ENCODE data around the gene HSPG2. TPM values are rescaled to one million over a fixed set of nuclear protein-coding genes. Genes with fewer than 3 reads are reported as not detected.
"Not testable (repeated sequence)": the region's sequence is repeated elsewhere in the genome, so short reads cannot be mapped to it uniquely, and the experiment has no call there.

HSPG2 gene
- 91.0 TPM for total RNA-seq

DNA sequence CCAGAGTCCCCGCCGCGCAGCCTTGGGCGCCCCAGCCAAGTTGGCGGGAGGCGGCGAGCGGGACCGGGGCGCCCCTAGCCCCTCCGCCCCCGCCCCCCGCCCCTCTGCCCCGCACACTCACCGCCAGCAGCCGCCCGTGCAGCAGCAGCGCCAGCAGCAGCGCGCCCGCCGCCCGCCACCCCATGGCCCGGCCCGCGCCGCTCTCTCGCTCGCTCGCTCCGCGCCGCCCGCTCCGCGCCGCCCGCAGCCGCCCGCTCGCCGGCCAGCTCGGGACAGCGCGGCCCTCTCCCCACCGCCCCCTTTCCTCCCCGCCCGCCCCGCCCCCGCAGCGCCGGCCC, at the start of gene HSPG2:
HSPG2 (minus strand) TSS at position 277 of the 338 bp plus-strand sequence; CDS start at position 184, 93 bp downstream.
- ATAC-seq, result no peak

DNA sequence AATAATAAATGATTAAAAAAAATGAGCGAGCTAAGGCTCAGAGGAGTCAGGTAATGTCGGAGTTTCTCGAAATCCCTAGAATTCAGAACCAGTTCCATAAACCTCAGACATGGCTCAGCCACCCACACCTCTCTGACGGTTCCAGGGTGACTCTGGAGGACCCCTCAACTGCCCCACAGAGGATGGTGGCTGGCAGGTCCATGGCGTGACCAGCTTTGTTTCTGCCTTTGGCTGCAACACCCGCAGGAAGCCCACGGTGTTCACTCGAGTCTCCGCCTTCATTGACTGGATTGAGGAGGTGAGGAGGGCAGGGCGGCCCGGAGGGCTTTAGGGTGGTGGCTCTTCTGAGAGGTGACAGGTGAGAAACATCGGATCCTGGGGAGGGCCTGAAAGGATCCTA, 49.3 kb upstream of the HSPG2 start:
- ATAC-seq, result not testable (repeated sequence)

DNA sequence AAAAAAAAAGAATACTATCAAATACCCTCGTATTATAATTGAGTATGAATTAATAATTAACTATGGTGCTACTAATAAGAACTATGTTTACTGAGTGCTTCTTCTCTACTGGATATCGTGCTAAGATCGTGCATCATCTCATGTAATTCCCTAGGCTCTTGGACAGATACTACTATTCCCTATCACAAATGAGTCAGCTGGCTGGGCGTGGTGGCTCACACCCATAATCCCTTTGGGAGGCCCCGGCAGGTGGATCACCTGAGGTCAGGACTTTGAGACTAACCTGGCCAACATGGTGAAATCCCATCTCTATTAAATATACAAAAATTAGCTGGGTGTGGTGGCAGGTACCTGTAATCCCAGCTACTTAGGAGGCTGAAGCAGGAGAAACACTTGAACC, 48.8 kb upstream of the HSPG2 start:
- ATAC-seq, result not testable (repeated sequence)

DNA sequence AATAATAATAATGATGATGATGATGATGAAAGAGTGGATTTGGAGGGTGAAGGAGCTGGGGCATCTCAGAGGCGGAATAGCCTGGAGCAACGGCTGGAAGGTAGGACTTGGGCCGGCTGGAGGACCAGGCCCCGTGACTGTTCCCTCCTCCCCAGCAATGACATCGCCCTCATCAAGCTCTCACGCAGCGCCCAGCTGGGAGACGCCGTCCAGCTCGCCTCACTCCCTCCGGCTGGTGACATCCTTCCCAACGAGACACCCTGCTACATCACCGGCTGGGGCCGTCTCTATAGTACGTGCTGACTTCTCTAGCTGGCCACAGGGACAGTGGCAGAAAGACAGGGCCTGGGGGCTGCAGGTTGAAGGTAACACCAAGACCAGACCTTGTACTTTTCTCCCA, 46.4 kb upstream of the HSPG2 start:
- not testable (repeated sequence) for ATAC-seq

DNA sequence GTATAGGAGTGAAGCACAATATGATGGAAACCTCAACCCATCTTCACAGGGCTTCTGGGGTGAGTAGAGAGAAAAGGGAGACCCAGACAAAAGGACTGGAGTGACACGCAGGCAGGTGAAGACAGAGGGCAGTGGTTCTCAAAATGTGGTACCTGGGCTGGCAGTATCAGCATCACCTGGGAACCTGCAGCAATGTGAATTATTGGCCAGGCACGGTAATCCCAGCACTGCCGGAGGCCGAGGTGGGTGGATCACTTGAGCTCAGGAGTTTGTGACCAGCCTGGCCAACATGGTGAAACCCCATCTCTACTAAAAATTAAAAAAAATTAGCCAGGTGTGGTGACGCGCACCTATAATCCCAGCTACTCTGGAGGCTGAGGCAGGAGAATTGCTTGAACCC, 45.0 kb upstream of the HSPG2 start:
- ATAC-seq, result not testable (repeated sequence)

DNA sequence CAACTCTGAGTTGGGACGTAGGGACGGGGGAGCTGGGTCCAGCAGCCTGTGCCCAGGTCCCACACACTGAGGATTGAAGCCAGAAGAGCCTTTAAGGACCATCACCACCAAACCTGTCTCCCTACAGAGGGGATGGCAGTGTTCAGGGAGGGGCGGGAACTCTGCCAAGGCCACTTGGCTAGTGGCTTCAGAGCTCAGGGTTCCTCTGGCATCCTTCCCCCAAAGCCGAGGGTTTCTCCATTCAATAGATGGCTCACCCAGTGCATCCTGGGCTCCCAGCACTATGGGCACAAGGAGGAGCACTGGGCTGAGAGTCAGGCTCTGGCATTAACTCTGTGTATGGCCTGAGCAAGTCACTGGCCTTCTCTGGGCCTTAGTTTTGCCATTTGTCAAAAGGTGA, 44.1 kb upstream of the HSPG2 start:
- ATAC-seq, result not testable (repeated sequence)

DNA sequence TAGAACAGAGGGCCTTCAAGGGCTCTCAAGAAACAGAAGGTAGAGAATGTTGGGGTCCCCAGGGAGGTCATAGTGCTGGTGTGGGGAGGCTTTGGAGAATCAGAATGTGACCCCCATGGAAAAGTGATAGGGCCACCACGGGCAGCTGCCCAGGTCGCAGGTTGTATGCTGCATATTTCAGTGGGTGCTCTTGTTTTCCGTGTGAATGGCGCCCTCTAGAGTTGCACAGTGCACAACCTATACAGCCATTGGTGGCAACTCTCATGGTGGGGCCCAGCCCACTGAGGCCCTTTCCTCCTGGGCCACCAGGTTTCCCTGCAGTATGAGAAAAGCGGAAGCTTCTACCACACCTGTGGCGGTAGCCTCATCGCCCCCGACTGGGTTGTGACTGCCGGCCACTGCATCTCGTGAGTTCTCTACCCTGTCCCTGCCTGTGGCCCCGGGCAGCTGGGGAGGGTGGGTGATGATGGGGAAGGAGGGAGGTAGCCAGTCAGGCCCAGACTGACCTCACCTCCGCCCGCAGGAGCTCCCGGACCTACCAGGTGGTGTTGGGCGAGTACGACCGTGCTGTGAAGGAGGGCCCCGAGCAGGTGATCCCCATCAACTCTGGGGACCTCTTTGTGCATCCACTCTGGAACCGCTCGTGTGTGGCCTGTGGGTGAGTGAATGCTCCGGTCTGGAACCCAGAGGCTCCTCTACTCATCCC, 43.6 kb upstream of the HSPG2 start:
- ATAC-seq, result peak; percentile 61

DNA sequence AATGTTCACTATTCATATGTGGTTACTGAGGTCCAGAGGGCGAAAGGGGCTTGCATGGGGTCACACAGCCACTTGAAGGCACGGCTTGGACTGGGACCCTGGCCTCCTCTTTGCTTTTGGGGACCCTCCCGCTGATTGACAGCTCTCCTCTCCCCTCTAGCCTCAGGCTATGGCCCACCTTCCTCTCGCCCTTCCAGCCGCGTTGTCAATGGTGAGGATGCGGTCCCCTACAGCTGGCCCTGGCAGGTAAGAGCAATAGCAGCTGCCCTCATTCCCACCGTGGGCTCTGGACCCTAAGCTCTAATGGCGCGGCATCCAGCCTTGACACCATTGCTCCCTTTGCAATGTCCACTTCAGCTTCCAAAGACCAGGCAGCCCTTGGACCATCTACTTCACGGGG, 41.1 kb upstream of the HSPG2 start:
- not testable (repeated sequence) for ATAC-seq

DNA sequence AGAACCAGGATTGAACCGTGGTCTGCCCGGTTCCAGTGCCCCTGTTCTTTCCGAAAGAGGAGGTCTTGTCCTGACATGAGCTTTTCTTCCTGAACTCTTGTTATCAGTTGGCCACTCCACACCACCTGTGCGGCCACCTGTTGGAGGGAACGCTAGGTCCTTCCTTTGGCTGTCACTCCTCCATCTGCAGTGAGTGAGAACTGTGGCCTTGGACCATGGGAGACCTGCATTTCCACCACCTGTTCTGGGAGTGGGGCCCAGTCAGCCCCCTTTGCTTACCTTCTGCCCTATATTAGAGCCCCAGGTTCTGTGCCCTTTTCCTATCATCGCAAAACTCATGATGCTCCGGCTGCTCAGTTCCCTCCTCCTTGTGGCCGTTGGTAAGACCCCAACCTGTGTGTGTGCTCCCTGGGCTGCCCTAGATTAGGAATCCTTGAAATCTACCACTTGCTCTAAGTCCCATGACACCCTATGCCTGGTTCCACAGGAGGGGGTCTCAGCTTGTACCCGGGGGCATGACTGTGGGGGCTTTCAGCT, 39.7 kb upstream of the HSPG2 start, which contains the start of gene CELA3B:
CELA3B (plus strand) TSS at position 320 of the 537 bp plus-strand sequence; CDS start at position 338, 18 bp downstream.
- ATAC-seq, result not testable (repeated sequence)

DNA sequence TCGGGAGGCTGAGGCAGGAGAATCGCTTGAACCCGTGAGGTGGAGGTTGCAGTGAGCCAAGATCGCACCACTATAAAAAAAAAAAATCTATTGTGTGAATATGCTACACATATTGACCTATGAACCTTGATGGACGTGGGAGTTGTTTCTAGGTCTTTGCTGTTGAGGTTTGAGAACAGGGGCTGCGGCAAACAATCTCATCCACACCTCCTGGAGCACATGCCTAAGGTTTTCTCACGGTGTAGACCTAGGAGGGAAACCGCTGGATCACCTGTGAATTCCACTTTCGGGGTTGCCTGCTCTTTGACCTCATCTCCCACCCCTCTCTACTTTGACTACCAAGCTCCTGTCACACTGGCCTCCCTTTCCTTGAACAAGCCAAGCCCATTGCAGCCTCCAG, 38.2 kb upstream of the HSPG2 start:
- not testable (repeated sequence) for ATAC-seq

DNA sequence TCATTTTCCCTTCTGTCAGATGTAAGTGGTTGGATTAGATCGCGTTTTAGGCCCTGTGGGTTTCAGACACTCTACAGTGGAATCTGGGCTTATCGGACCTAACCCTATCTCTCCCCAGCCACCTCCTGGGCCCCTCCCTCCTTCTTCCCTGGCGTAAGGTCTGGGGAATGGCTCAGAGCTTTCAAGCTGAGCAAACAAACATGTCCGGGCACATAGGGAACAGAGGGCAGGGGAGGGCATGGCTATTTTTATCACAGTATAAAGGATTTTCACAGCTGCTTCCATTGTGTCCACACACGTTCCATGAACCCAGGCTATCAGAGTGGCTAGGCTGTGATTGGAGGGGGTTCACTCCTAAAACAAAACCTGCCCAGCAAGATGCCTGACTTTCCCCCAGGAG, 37.6 kb upstream of the HSPG2 start:
- peak; percentile 91 for ATAC-seq

DNA sequence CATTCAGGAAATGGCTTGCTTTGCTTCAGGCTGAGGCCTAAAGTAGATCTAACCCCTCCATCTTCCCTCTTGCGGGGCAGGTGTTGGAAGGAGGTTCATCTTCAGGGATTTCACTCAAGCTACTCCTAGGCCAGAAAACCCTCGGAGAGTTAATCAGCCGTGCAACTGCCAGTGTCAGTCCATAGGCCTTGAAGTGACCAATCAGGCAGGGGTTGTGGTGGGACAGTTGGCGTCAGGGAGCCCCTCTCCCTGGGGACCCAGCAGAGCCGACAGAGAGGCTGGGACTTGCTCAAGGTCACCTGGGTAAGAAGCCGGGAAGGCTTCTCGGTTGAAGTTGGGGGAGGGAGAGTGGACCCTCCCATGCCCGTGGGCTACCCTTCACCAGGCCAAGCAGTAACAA, 36.8 kb upstream of the HSPG2 start:
- not testable (repeated sequence) for ATAC-seq

DNA sequence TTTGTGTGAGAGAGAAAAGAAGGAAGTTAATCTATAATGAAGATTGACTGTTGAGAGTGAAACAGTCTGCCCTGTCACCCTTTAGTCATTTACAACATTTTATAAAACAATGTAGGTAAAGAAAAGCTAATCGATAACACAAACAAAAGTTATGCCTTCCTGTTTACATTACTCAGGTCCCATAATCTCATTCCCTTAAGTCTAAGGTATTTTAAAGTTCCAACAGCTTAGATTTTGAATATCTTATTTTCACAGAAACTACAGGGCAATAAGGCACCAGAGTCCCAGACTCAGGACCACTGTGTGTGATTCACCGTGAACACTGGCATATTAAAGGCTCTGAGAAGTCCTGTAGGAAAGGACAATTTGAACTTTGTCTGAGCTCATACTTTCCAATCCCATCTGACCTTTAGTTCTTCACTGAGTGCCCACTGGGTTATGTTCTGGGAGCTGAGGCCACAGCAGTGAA, 35.9 kb upstream of the HSPG2 start:
- not testable (repeated sequence) for ATAC-seq

DNA sequence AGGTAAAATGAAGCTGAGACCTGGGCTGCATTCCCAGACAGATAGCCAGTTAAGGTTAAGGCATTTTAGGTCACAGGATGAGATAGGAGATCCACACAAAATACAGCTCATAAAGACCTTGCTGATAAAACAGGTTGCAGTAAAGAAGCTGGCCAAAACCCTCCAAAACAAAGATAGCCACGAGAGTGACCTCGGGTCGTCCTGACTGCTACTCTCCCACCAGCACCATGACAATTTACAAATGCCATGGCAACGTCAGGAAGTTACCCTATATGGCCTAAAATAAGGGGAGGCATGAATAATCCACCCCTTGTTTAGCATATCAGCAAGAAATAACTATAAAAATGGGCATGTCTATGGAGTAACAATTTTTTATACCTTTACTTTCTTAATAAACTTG, 33.4 kb upstream of the HSPG2 start:
- ATAC-seq, result not testable (repeated sequence)

DNA sequence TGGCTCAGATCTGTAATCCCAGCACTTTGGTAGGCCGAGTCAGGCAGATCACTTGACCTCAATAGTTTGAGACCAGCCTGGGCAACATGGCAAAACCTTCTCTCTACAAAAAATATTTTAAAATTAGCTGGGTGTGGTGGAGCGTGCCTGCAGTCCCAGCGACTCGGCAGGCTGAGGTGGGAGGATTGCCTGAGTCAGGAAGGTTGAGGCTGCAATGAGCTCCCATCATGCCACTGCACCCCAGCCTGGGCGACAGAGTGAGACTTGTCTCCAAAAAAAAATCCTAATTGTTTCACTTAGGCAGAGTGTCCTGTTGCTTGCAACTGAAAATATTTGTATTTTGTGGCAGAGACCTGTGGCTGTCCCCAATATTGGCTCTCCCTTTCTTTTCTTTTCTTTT, 32.0 kb upstream of the HSPG2 start:
- ATAC-seq, result not testable (repeated sequence)

DNA sequence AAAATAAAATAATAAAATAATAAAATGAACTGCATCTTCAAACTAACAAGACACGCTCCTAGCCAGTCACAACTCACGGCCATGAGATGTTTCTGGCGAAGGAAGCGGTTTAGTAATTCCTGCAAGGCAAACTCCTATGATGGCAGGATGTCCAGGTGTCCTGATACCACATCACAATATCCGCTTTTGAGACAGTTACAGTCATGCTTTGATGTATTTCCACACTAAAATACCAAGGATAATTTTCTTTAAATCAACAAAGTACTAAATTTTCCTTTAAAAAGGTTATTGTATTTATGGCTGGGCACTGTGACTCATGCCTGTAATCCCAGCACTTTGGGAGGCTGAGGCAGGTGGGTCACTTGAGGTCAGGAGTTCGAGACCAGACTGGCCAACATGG, 30.1 kb upstream of the HSPG2 start:
- not testable (repeated sequence) for ATAC-seq

DNA sequence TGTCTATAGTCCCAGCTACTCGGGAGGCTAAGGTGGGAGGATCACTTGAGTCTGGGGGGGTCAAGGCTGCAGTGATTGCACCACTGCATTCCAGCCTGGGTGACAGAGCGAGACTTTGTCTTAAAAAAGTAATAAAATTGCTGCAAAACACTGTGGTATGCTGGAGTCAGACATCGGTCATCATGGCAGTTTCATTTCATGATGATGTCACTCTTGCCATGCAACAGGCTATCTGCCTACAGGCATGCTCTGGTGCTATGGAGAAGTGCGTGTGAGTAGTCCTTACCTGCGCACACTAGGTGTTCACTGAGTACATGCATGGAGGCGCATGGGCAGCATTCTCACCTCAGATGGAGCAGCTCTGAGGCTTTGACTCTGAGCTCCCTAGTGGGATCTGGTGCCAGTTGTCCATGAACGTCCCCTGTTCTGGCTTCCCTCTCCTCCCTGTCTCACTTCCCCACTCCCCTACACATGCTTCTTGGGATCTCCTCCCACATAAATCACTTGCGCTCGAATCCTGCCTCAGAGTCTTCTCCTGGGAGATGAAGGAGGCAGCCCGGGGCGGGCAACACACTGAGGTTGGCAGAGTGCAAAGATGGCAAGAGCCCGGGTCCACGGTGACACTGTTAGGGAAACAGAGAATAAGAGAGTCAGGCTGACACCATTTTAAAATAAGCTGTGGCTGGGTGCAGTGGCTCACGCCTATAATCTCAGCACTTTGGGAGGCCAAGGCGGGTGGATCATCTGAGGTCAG, 29.3 kb upstream of the HSPG2 start:
- ATAC-seq, result peak; percentile 50

DNA sequence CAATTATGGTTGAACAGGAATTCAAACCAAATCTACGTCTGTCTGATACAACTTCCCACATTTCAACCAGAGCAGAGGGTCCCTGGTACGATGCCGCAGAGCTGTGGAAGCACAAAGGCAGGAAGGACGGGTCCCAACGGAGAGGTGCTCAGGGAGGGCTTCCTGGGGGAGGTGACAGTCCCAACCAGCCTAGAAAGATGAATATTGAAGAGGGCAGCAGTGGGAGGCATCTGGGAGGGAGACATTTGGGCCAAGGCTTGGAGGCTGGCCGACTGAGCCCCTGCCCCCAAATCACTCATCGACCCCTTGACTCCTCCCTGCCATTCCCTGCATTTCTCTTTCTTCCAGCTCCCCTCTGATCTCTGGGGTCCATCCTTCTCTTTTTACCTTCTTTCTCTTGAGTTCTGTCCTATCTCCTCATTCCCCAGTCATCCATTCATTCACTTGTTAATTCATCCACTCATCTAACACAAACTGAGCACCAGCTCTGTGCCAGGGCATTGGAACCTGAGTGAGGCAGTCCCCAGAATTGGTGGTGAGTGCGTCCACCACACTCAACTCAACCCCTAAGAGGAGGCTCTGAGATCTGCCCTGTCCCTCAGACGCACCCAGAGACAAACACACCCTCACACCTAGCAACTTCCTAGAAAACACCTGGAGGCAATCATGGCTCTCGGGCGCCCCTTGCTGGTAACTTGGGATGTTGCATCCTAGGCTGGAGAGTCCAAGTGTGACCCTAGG, 26.5 kb upstream of the HSPG2 start:
- ATAC-seq, result peak; percentile 84

DNA sequence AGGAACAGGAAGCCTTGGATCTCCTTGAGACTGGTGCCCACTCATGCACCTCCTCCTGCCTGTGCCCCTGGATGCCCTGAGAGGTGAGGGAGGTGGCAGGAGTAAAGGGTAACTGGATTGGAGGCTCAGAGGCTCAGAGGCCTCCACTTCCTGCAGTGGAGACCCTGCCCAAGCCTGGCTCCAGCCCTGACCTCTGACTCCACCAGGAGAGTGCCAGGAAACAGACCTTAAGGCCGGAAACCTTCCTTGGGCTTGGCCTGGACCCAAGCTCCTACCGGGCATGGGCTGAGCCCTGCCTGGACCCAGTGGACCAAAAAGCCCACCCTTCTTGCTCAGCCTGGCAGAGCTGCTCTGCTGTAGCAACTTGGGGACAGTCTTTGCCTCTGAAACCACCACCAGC, 24.7 kb upstream of the HSPG2 start:
- ATAC-seq, result no peak

DNA sequence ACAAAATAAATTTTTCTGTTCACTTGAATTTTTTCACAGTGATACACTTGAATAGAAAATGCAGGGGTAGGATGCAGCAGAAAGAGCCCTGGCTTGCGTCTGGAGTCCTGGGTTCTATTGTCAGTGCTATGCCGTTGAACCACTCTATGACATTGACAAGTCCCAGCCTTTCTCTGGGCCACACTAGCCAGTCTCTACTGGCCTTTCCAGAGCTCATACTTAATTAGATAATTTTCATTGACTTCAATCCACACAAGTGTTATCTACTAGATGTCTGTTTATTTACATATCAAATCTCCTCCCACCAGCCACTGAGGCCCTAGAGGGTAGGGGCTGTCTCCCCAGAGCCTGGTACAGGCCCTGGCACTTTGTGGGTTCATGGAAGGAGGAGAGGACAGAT, 24.2 kb upstream of the HSPG2 start:
- no peak for ATAC-seq

DNA sequence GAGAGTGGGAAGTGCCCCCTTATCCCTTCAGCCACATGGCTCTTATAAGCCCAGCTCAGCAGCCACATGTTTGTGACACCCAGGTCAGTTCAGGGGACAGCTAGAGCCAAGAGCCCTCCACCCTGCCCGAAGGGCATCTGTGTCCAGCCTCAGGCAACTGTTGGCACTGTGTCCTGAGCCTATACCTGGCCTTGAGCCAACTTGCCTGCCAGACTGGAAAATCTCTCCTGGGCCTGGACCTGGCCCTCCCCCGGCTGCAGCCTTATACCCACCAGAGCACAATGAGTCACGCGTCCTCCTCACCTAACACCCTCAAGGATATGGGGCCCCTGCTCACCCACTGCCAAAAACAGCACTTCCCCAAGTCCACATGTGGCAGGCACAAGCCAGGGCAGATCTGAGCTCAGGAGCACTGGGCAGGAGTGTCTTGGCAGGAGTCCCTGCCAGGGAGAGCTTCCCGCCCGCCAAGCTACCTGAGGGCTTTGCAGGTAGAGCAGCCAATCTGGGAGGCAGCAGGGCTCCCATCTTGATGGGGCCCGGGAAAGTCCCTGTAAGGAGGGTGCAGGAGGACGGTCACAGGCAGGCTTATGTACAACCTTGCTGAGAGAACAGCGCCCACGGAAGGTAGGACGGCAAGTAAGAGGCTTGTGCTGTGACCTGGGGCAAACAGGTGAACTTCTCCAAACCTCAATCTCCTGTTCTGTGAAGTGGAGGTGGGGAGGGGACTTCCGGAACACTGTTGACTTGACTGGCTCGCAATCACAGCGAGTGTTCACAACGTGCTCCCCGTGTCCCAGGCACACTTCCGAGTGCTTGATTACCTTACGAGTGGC, 19.8 kb upstream of the HSPG2 start:
- peak; percentile 92 for ATAC-seq
